Sigmoid colon (tissue), 4 donors: ENCODE results near the gene PRKCB.

Experiments
- EP300 ChIP-seq, 4 donors: sonication (generic); formaldehyde crosslinking; IDR thresholded peaks; one replicate each; pipeline ENCODE4 v1.6.1; 2017; ENCODE audit warnings: antibody characterized with exemption in 4 of 4
- POLR2A ChIP-seq, 2 donors: fragments of 450-650 bp; IDR thresholded peaks; one replicate each; pipeline ENCODE4 v1.6.1; 2016; ENCODE audit warnings: antibody characterized with exemption in 2 of 2, mild to moderate bottlenecking in 2 of 2, moderate library complexity in 2 of 2
- POLR2AphosphoS5 ChIP-seq, 4 donors: sonication (generic); formaldehyde crosslinking; IDR thresholded peaks; one replicate each; pipeline ENCODE4 v1.6.1; 2017; ENCODE audit warnings: antibody characterized with exemption in 4 of 4
- TF ChIP-seq, protein P1 (sequence below), 4 experiments: fragments of 450-650 bp in 3 of 4; fragments of 200-600 bp in 1 of 4; IDR thresholded peaks; one replicate each; pipeline ENCODE4 v1.5.1; 2016 to 2019; ENCODE audit warnings: antibody characterized with exemption in 4 of 4, mild to moderate bottlenecking in 3 of 4, moderate library complexity in 2 of 4

DNA sequence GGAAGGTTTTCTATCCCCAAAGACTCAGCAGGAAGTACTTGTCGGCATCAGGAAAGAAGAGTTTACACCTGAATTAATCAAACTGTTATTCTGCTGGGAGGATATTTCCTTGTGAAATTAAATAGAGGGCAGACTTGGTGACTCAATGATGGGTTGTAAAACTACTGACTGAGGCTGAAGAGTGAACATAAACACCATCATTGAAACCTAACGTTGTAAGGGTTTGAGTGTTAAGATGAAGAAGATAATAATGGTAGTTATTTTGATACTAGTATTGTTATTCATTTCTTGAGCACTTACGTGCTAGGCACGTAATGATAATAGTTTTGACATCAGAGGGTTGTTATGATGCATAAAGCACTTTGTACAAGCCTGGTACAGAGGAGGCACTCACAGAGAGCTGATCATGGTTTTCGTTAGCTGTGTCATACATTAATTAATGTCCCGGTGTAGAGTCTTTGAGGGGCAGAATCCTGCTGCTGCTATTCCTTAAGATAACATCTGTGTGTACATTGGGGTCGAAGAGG is 356.2 kb downstream of the PRKCB start:
- TF ChIP-seq, protein P1, sequence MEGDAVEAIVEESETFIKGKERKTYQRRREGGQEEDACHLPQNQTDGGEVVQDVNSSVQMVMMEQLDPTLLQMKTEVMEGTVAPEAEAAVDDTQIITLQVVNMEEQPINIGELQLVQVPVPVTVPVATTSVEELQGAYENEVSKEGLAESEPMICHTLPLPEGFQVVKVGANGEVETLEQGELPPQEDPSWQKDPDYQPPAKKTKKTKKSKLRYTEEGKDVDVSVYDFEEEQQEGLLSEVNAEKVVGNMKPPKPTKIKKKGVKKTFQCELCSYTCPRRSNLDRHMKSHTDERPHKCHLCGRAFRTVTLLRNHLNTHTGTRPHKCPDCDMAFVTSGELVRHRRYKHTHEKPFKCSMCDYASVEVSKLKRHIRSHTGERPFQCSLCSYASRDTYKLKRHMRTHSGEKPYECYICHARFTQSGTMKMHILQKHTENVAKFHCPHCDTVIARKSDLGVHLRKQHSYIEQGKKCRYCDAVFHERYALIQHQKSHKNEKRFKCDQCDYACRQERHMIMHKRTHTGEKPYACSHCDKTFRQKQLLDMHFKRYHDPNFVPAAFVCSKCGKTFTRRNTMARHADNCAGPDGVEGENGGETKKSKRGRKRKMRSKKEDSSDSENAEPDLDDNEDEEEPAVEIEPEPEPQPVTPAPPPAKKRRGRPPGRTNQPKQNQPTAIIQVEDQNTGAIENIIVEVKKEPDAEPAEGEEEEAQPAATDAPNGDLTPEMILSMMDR (IDR thresholded peaks at IDR 0.05) = no peak
- TF ChIP-seq POLR2A (IDR thresholded peaks at IDR 0.05) = no peak
- TF ChIP-seq POLR2AphosphoS5 (IDR thresholded peaks at IDR 0.05) = no peak
- TF ChIP-seq EP300 (IDR thresholded peaks at IDR 0.05) = no peak
